CD4-positive, alpha-beta T cell treated with Interleukin-6 at 100 ng/mL for 8 hours (primary cell): ENCODE results near the gene PDXDC1.
"Not testable (repeated sequence)": the region's sequence is repeated elsewhere in the genome, so short reads cannot be mapped to it uniquely, and the experiment has no call there.

ENCODE experiments used
- DNase-seq: peaks from one replicate; pipeline ENCODE4 v3.0.0-alpha.2; 2020; ENCODE audit warnings: mixed read lengths, low spot score

PDXDC1 gene

GRCh38 chr16:15016354-15016753 lies 41.5 kb downstream of the PDXDC1 start:
- not testable (repeated sequence) for DNase-seq

- DNase-seq: not testable (repeated sequence)
These were observed 42.2 kb downstream of the PDXDC1 start for GRCh38 chr16:15016951-15017580.

- not testable (repeated sequence) for DNase-seq
These were observed 46.6 kb downstream of the PDXDC1 start for GRCh38 chr16:15021429-15021828.

- DNase-seq: peak; percentile 70
These were observed 47.4 kb downstream of the PDXDC1 start for GRCh38 chr16:15022194-15022593.

GRCh38 chr16:15023381-15024077 lies 48.7 kb downstream of the PDXDC1 start:
- DNase-seq: not testable (repeated sequence)

- DNase-seq: not testable (repeated sequence)
These were observed 50.0 kb downstream of the PDXDC1 start for GRCh38 chr16:15024858-15025199.

GRCh38 chr16:15025234-15025951 lies 50.6 kb downstream of the PDXDC1 start:
- DNase-seq: not testable (repeated sequence)

GRCh38 chr16:15027051-15027450 lies 52.2 kb downstream of the PDXDC1 start:
- not testable (repeated sequence) for DNase-seq

- not testable (repeated sequence) for DNase-seq
These were observed 52.9 kb downstream of the PDXDC1 start for GRCh38 chr16:15027503-15028344.

- DNase-seq: not testable (repeated sequence)
These were observed 53.5 kb downstream of the PDXDC1 start for GRCh38 chr16:15028345-15028715.

GRCh38 chr16:15028801-15029698 lies 54.2 kb downstream of the PDXDC1 start:
- not testable (repeated sequence) for DNase-seq

- DNase-seq: not testable (repeated sequence)
These were observed 54.9 kb downstream of the PDXDC1 start for GRCh38 chr16:15029749-15030148.

- no peak for DNase-seq
These were observed 56.4 kb downstream of the PDXDC1 start for GRCh38 chr16:15031179-15031578.

- no peak for DNase-seq
These were observed 56.8 kb downstream of the PDXDC1 start for GRCh38 chr16:15031586-15031985.

- DNase-seq: no peak
These were observed 57.9 kb downstream of the PDXDC1 start for GRCh38 chr16:15032547-15033308.

- no peak for DNase-seq
These were observed 58.5 kb downstream of the PDXDC1 start for GRCh38 chr16:15033309-15033707.

GRCh38 chr16:15034266-15035162 lies 59.7 kb downstream of the PDXDC1 start:
- DNase-seq: no peak

GRCh38 chr16:15035163-15035729 lies 60.4 kb downstream of the PDXDC1 start:
- DNase-seq: no peak

- DNase-seq: no peak
These were observed 62.2 kb downstream of the PDXDC1 start for GRCh38 chr16:15037003-15037402.
